Progenitor cell of endocrine pancreas (in vitro differentiated cells): ENCODE measurements around the gene VWA1. TPM values are rescaled to one million over a fixed set of nuclear protein-coding genes. Genes with fewer than 3 reads are reported as not detected.

ENCODE experiments used
- DNase-seq: peaks from one replicate; pipeline ENCODE4 v3.0.0; 2021; ENCODE audit warnings: low spot score; ENCODE audit not compliant: unreplicated experiment
- H3K27ac Mint-ChIP-seq: 2 replicates; pipeline ENCODE4 v1.8.0; 2021; ENCODE audit warnings: mild to moderate bottlenecking, moderate library complexity, mixed read lengths
- H3K27me3 Mint-ChIP-seq: 2 replicates; pipeline ENCODE4 v1.8.0; 2021; ENCODE audit warnings: mixed read lengths
- H3K36me3 Mint-ChIP-seq: 2 replicates; pipeline ENCODE4 v1.8.0; 2022; ENCODE audit warnings: mixed read lengths; ENCODE audit not compliant: insufficient read depth
- H3K4me1 Mint-ChIP-seq: 2 replicates; pipeline ENCODE4 v1.8.0; 2021; ENCODE audit warnings: low read depth, mixed read lengths
- H3K4me3 Mint-ChIP-seq: 2 replicates; pipeline ENCODE4 v1.8.0; 2021; ENCODE audit warnings: low read depth, mild to moderate bottlenecking, moderate library complexity, mixed read lengths
- H3K9me3 Mint-ChIP-seq: 2 replicates; pipeline ENCODE4 v1.8.0; 2021; ENCODE audit warnings: low read depth, mixed read lengths
- CTCF ChIP-seq: fragments of 200-600 bp; sonication (generic); IDR thresholded peaks from one replicate; pipeline ENCODE4 v1.5.0; 2021; ENCODE audit warnings: antibody characterized with exemption, mild to moderate bottlenecking; ENCODE audit not compliant: unreplicated experiment
- total RNA-seq: library from RNA; stranded (reverse); gene quantifications from 2 replicates; pipeline ENCODE4 v1.2.1, GENCODE V29; 2021

The VWA1 gene
- total RNA-seq, 1 donor from 2014 or later, result 36.8 TPM

- Mint-ChIP-seq H3K27ac (peak overlapping the region; percentile 93), H3K27me3 (peaks cover 3% of the 10 kb centered on the region), H3K4me1 (peaks cover 22% of the 10 kb centered on the region), H3K9me3 (no peaks in the 10 kb centered on the region), H3K36me3 (no peaks in the 10 kb centered on the region), H3K4me3 (no peak overlapping the region)
- no peak for TF ChIP-seq CTCF
- DNase-seq, result no peak
Observed at GRCh38 chr1:1432951-1433803, 2.3 kb upstream of the VWA1 start.

GRCh38 chr1:1433804-1434130 lies 1.7 kb upstream of the VWA1 start:
- Mint-ChIP-seq H3K4me3 (no peak overlapping the region), H3K36me3 (no peaks in the 10 kb centered on the region), H3K27ac (peak overlapping the region; percentile 90), H3K4me1 (peaks cover 23% of the 10 kb centered on the region), H3K9me3 (no peaks in the 10 kb centered on the region), H3K27me3 (no peaks in the 10 kb centered on the region)
- DNase-seq, result no peak
- TF ChIP-seq CTCF, result no peak

- Mint-ChIP-seq H3K4me1 (peaks cover 23% of the 10 kb centered on the region), H3K4me3 (no peak overlapping the region), H3K36me3 (no peaks in the 10 kb centered on the region), H3K9me3 (no peaks in the 10 kb centered on the region), H3K27me3 (no peaks in the 10 kb centered on the region), H3K27ac (no peak overlapping the region)
- TF ChIP-seq CTCF, result no peak
- no peak for DNase-seq
Observed at GRCh38 chr1:1434131-1434823, 1.2 kb upstream of the VWA1 start.

GRCh38 chr1:1434824-1435105 lies 725 bp upstream of the VWA1 start:
- Mint-ChIP-seq H3K4me3 (peak overlapping the region; percentile 65), H3K36me3 (no peaks in the 10 kb centered on the region), H3K9me3 (no peaks in the 10 kb centered on the region), H3K27ac (peak overlapping the region; percentile 52), H3K4me1 (peaks cover 22% of the 10 kb centered on the region), H3K27me3 (no peaks in the 10 kb centered on the region)
- TF ChIP-seq CTCF, result no peak
- no peak for DNase-seq

- DNase-seq, result no peak
- Mint-ChIP-seq H3K9me3 (no peaks in the 10 kb centered on the region), H3K4me3 (peak overlapping the region; percentile 73), H3K36me3 (peaks cover 1% of the 10 kb centered on the region), H3K4me1 (peaks cover 23% of the 10 kb centered on the region), H3K27ac (no peak overlapping the region), H3K27me3 (no peaks in the 10 kb centered on the region)
- TF ChIP-seq CTCF, result no peak
Observed at GRCh38 chr1:1435911-1436629, 580 bp downstream of the VWA1 start.
